GM19351 (cell line): Measurements from ENCODE around the gene C15orf39.
"Not testable (repeated sequence)": the region's sequence is repeated elsewhere in the genome, so short reads cannot be mapped to it uniquely, and the experiment has no call there.

ENCODE experiments used
- ATAC-seq: cut with Tn5 transposase; IDR thresholded peaks from one replicate; pipeline ENCODE4 v1.9.1; 2021; ENCODE audit warnings: mild to moderate bottlenecking, moderate library complexity; ENCODE audit not compliant: unreplicated experiment

The C15orf39 gene

DNA sequence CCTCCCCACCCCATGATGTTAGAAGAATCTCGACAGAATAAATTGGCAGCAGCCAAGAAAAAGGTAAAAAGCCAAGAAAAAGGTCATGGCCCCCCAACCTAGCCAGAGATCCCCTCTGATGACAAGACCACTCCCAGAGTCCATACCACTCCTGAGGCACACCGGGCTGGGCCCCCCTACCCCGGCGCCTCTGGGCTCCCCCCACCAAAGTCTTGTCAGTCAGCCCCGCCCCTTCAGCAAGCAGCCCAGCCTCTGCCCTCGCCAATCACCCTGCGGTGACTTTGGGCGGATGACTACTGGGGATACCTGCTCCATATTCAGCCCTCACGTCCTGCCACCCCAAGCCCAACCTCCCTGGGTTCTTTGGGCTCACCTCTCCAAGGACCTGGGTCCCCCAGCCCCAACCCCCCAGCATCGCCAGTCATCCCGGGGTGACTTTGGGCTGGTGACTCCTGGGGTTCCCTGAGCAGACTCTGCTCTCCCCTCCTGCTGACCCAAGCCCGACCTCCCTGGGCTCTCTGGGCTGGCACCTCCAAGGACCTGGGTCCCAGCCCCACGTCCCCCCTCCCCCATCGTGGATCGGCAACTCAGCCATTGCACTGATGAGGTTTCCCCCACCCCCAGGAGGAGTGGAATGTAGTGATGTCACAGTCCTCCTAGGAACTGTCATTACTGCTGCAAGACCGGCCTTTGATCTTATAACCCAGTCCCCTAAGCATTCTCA, 57.1 kb downstream of the C15orf39 start:
- ATAC-seq = not testable (repeated sequence)

DNA sequence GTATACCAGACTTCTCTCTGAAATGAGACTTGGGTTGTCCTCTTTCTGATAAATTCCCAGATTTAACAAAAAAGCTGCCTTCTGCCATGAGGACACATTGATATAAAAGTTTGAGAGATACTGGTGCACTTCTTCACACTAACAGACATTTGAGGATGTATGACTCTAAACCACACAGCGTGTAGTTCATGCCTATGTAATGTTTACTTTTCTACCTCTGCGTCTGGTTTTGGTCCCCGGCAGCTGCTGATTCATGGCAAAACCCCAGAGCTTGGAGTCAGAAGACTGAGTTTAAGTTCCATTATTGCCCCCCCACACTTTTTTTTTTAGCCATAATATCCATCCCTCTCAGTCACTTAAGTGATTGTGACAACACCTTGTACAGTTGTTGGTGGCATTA, 58.2 kb downstream of the C15orf39 start:
- ATAC-seq = not testable (repeated sequence)
